WTC11 (cell line): Measurements from ENCODE around the gene ZDHHC16. TPM values are rescaled to one million over a fixed set of nuclear protein-coding genes. Genes with fewer than 3 reads are reported as not detected.

ENCODE experiments used
- ATAC-seq: fragments of 200-7000 bp; cut with Tn5 transposase; 2 replicates; pipeline ENCODE4 v1.10.0; 2021; ENCODE audit warnings: mild to moderate bottlenecking, moderate library complexity
- CTCF ChIA-PET: fragments of 300-600 bp; sonication (Branson Sonifier 250); formaldehyde crosslinking; loops from one replicate; lab custom pipeline; 2021; ENCODE audit warnings: antibody characterized with exemption; lab: Charles Lee
- POLR2A ChIA-PET: fragments of 350-600 bp; sonication (Branson Sonifier 250); formaldehyde crosslinking; loops from one replicate; lab custom pipeline; 2021; ENCODE audit warnings: antibody characterized with exemption; lab: Charles Lee
- DNase-seq: peaks from one replicate; pipeline ENCODE4 v3.0.0; 2021; ENCODE audit warnings: low spot score
- H3K27ac Mint-ChIP-seq: 2 replicates; pipeline ENCODE4 v1.8.0; 2021; ENCODE audit warnings: mixed read lengths
- H3K27me3 Mint-ChIP-seq: 2 replicates; pipeline ENCODE4 v1.8.0; 2021; ENCODE audit warnings: low read depth, mild to moderate bottlenecking, moderate library complexity, mixed read lengths
- H3K36me3 Mint-ChIP-seq: 2 replicates; pipeline ENCODE4 v1.8.0; 2021; ENCODE audit warnings: mixed read lengths
- H3K4me1 Mint-ChIP-seq: 2 replicates; pipeline ENCODE4 v1.8.0; 2022; ENCODE audit warnings: mixed read lengths
- H3K4me3 Mint-ChIP-seq: 2 replicates; pipeline ENCODE4 v1.8.0; 2021; ENCODE audit warnings: mild to moderate bottlenecking, moderate library complexity, mixed read lengths
- H3K9me3 Mint-ChIP-seq: 2 replicates; pipeline ENCODE4 v1.8.0; 2021; ENCODE audit warnings: mixed read lengths
- CREB1 ChIP-seq: sonication (generic); formaldehyde crosslinking; IDR thresholded peaks from 2 replicates; pipeline ENCODE4 v1.8.0; 2023; ENCODE audit warnings: mild to moderate bottlenecking, missing genetic modification reagents
- ELF4 ChIP-seq: sonication (generic); formaldehyde crosslinking; IDR thresholded peaks from 2 replicates; pipeline ENCODE4 v1.8.1; 2022; ENCODE audit warnings: low read depth, mild to moderate bottlenecking, moderate library complexity, missing genetic modification reagents
- EMX1 ChIP-seq: fragments of 250-450 bp; sonication (Bioruptor Pico); IDR thresholded peaks from 2 replicates; pipeline ENCODE4 v1.8.0; 2021; ENCODE audit warnings: mild to moderate bottlenecking
- GTF2I ChIP-seq: fragments of 250-450 bp; sonication (Bioruptor Pico); conservative IDR thresholded peaks from 2 replicates; pipeline ENCODE4 v1.4.0; 2021; ENCODE audit warnings: mild to moderate bottlenecking
- KAT7 ChIP-seq: sonication (generic); formaldehyde crosslinking; IDR thresholded peaks from 2 replicates; pipeline ENCODE4 v1.8.1; 2023; ENCODE audit warnings: missing genetic modification reagents, mild to moderate bottlenecking, borderline replicate concordance
- NR1H2 ChIP-seq: sonication (generic); formaldehyde crosslinking; IDR thresholded peaks from 2 replicates; pipeline ENCODE4 v1.9.0; 2021; ENCODE audit warnings: mild to moderate bottlenecking, moderate library complexity, missing genetic modification reagents
- SMAD3 ChIP-seq: sonication (generic); formaldehyde crosslinking; IDR thresholded peaks from 2 replicates; pipeline ENCODE4 v1.8.0; 2022; ENCODE audit warnings: missing genetic modification reagents, mild to moderate bottlenecking, borderline replicate concordance
- SP1 ChIP-seq: sonication (generic); formaldehyde crosslinking; conservative IDR thresholded peaks from 2 replicates; pipeline ENCODE4 v1.8.1; 2022; ENCODE audit warnings: missing genetic modification reagents
- ZNF671 ChIP-seq: fragments of 250-450 bp; sonication (Bioruptor Pico); IDR thresholded peaks from 2 replicates; pipeline ENCODE4 v1.8.0; 2021; ENCODE audit warnings: mild to moderate bottlenecking
- total RNA-seq: library from RNA; stranded (reverse); gene quantifications from 3 replicates; pipeline ENCODE4 v1.2.3, GENCODE V29; 2021
- TF ChIP-seq, protein P1 (sequence below): fragments of 250-450 bp; sonication (Bioruptor Pico); IDR thresholded peaks from 2 replicates; pipeline ENCODE4 v1.9.0; 2021; ENCODE audit warnings: mild to moderate bottlenecking, borderline replicate concordance
- TF ChIP-seq, protein P2 (sequence below): sonication (generic); formaldehyde crosslinking; IDR thresholded peaks from 2 replicates; pipeline ENCODE4 v1.8.0; 2023; ENCODE audit warnings: missing genetic modification reagents
- TF ChIP-seq, protein P3 (sequence below): fragments of 250-450 bp; sonication (Bioruptor Pico); IDR thresholded peaks from 2 replicates; pipeline ENCODE4 v1.9.0; 2021; ENCODE audit warnings: mild to moderate bottlenecking
- TF ChIP-seq, protein P4 (sequence below): sonication (generic); formaldehyde crosslinking; IDR thresholded peaks from 2 replicates; pipeline ENCODE4 v1.8.1; 2022; ENCODE audit warnings: mild to moderate bottlenecking, moderate library complexity, missing genetic modification reagents
- TF ChIP-seq, protein P5 (sequence below): sonication (generic); formaldehyde crosslinking; IDR thresholded peaks from 2 replicates; pipeline ENCODE4 v1.8.1; 2023; ENCODE audit warnings: mild to moderate bottlenecking, moderate library complexity, missing genetic modification reagents
- TF ChIP-seq, protein P6 (sequence below): sonication (generic); formaldehyde crosslinking; IDR thresholded peaks from 2 replicates; pipeline ENCODE4 v1.8.0; 2022; ENCODE audit warnings: mild to moderate bottlenecking, missing genetic modification reagents

Gene ZDHHC16
- total RNA-seq, 1 experiment from 2014 or later = 44.4 TPM

DNA sequence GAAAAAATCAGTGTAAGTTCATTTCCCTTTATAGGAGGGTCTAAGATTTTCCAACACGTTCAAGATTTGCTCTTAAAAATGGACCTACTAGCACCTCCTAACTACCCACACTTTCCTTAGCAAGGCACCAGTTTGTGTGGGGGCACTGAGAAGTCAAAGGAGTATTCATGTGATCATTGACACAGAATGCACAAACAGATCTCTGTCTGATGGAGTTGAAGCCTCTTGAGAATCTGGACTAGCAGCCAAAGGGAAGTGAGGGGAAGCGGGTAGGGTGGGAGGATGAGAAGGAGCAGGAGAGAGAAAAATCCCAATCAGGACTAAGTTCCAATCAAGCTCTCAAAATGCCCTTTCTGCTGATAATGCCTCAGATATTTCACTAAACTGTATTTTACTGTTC is 48.2 kb downstream of the ZDHHC16 start (continued):
- TF ChIP-seq, protein P1, sequence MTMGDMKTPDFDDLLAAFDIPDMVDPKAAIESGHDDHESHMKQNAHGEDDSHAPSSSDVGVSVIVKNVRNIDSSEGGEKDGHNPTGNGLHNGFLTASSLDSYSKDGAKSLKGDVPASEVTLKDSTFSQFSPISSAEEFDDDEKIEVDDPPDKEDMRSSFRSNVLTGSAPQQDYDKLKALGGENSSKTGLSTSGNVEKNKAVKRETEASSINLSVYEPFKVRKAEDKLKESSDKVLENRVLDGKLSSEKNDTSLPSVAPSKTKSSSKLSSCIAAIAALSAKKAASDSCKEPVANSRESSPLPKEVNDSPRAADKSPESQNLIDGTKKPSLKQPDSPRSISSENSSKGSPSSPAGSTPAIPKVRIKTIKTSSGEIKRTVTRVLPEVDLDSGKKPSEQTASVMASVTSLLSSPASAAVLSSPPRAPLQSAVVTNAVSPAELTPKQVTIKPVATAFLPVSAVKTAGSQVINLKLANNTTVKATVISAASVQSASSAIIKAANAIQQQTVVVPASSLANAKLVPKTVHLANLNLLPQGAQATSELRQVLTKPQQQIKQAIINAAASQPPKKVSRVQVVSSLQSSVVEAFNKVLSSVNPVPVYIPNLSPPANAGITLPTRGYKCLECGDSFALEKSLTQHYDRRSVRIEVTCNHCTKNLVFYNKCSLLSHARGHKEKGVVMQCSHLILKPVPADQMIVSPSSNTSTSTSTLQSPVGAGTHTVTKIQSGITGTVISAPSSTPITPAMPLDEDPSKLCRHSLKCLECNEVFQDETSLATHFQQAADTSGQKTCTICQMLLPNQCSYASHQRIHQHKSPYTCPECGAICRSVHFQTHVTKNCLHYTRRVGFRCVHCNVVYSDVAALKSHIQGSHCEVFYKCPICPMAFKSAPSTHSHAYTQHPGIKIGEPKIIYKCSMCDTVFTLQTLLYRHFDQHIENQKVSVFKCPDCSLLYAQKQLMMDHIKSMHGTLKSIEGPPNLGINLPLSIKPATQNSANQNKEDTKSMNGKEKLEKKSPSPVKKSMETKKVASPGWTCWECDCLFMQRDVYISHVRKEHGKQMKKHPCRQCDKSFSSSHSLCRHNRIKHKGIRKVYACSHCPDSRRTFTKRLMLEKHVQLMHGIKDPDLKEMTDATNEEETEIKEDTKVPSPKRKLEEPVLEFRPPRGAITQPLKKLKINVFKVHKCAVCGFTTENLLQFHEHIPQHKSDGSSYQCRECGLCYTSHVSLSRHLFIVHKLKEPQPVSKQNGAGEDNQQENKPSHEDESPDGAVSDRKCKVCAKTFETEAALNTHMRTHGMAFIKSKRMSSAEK (CRISPR knock-in tag) = no peak
- no peak for TF ChIP-seq SMAD3 (CRISPR knock-in tag)

DNA sequence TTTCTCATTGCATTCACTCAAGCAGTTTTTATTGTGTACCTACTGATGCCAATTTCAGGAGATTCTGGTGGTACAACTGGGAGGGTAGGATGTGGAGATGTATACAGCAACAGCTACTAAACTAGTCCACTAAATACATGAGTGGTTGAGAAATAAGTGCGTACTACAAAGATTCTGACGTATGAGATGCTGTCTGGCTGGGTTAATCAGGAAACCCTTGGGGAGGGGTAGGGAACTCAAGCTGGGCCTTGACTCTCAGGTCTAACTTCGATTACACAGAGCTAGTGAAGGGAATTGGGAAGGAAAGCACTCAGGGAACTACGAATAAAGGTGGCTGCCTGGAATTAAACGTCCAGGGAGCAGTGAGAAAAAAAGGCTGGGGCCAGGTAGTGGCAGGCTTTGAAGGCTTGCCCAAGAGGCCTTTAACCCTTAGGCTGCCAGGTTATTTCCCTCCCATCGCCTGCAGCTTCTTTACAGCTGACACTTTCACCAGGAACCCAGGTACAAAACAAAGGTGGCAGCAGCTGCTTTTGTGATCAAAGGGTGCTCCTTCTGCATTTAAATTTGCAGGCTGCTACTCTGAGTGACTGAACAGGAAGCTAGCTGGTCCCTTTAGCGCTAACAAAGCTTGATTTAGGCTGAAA is 49.0 kb downstream of the ZDHHC16 start:
- Mint-ChIP-seq H3K4me3 (peak overlapping the region; percentile 81), H3K27ac (peak overlapping the region; percentile 94), H3K9me3 (no peaks in the 10 kb centered on the region), H3K36me3 (peaks cover 12% of the 10 kb centered on the region), H3K4me1 (peaks cover 59% of the 10 kb centered on the region), H3K27me3 (peaks cover 5% of the 10 kb centered on the region)
- CTCF ChIA-PET = interaction anchor here (1.1 to 1.7 kb wide), 9 partner anchors 10 to 284 kb away, joined by 3 to 9 read pairs (median 4); no protein-coding TSS in a partner anchor
- peak; percentile 36 for DNase-seq
- ATAC-seq = no peak
- POLR2A ChIA-PET = interaction anchor here (1.0 kb wide), 1 partner anchor 15 kb away, joined by 5 read pairs; no protein-coding TSS in a partner anchor
- TF ChIP-seq, protein P2, sequence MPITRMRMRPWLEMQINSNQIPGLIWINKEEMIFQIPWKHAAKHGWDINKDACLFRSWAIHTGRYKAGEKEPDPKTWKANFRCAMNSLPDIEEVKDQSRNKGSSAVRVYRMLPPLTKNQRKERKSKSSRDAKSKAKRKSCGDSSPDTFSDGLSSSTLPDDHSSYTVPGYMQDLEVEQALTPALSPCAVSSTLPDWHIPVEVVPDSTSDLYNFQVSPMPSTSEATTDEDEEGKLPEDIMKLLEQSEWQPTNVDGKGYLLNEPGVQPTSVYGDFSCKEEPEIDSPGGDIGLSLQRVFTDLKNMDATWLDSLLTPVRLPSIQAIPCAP (CRISPR knock-in tag) = no peak
- TF ChIP-seq SP1 (CRISPR knock-in tag) = 0 out of 2 replicates have a peak, but pooled peaks have one; percentile 24
- TF ChIP-seq, all 79 proteins: peak for 1

DNA sequence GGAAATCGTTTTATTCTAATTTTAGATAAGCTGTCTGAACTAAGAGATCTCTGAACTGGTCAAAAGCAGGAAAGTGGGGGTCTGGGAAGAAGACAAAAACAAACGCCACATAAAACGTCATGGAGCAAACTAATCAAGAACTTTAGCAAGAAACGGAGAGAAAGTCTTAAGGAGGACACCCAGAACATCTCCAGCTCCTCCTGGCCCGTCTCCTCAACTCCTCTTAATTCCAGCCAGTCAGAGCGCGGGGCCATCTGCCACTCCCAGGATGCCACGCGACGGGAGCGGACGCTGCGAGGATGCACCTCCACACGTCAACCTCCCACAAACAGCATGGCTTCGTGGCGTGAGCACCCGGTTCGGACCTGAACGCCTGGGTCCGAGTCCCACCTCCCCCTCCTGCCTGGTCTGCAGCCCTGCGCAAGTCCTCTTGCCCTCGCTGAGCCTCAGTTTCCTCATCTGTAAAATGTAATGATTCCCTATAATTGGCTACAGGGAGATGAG is 51.6 kb downstream of the ZDHHC16 start:
- H3K4me3 Mint-ChIP-seq = peak overlapping the region; percentile 81
- no peak for TF ChIP-seq NR1H2 (CRISPR knock-in tag)
- TF ChIP-seq, protein P3, sequence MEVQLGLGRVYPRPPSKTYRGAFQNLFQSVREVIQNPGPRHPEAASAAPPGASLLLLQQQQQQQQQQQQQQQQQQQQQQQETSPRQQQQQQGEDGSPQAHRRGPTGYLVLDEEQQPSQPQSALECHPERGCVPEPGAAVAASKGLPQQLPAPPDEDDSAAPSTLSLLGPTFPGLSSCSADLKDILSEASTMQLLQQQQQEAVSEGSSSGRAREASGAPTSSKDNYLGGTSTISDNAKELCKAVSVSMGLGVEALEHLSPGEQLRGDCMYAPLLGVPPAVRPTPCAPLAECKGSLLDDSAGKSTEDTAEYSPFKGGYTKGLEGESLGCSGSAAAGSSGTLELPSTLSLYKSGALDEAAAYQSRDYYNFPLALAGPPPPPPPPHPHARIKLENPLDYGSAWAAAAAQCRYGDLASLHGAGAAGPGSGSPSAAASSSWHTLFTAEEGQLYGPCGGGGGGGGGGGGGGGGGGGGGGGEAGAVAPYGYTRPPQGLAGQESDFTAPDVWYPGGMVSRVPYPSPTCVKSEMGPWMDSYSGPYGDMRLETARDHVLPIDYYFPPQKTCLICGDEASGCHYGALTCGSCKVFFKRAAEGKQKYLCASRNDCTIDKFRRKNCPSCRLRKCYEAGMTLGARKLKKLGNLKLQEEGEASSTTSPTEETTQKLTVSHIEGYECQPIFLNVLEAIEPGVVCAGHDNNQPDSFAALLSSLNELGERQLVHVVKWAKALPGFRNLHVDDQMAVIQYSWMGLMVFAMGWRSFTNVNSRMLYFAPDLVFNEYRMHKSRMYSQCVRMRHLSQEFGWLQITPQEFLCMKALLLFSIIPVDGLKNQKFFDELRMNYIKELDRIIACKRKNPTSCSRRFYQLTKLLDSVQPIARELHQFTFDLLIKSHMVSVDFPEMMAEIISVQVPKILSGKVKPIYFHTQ = 0 out of 2 replicates have a peak, but pooled peaks have one; percentile 22
- peak; percentile 86 for TF ChIP-seq GTF2I (CRISPR knock-in tag)
- TF ChIP-seq, protein P4, sequence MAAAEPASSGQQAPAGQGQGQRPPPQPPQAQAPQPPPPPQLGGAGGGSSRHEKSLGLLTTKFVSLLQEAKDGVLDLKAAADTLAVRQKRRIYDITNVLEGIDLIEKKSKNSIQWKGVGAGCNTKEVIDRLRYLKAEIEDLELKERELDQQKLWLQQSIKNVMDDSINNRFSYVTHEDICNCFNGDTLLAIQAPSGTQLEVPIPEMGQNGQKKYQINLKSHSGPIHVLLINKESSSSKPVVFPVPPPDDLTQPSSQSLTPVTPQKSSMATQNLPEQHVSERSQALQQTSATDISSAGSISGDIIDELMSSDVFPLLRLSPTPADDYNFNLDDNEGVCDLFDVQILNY (CRISPR knock-in tag) = no peak
- TF ChIP-seq, protein P5, sequence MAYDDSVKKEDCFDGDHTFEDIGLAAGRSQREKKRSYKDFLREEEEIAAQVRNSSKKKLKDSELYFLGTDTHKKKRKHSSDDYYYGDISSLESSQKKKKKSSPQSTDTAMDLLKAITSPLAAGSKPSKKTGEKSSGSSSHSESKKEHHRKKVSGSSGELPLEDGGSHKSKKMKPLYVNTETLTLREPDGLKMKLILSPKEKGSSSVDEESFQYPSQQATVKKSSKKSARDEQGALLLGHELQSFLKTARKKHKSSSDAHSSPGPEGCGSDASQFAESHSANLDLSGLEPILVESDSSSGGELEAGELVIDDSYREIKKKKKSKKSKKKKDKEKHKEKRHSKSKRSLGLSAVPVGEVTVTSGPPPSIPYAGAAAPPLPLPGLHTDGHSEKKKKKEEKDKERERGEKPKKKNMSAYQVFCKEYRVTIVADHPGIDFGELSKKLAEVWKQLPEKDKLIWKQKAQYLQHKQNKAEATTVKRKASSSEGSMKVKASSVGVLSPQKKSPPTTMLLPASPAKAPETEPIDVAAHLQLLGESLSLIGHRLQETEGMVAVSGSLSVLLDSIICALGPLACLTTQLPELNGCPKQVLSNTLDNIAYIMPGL = peak; percentile 27; the same call in 1 of the 2 replicates
- TF ChIP-seq, protein P6, sequence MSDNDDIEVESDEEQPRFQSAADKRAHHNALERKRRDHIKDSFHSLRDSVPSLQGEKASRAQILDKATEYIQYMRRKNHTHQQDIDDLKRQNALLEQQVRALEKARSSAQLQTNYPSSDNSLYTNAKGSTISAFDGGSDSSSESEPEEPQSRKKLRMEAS (CRISPR knock-in tag) = peak; percentile 71; the same call in 1 of the 2 replicates
- TF ChIP-seq EMX1 (CRISPR knock-in tag) = 0 out of 2 replicates have a peak, but pooled peaks have one; percentile 51
- peak; percentile 6; the same call in 1 of the 2 replicates for TF ChIP-seq CREB1
- TF ChIP-seq ELF4 (CRISPR knock-in tag) = no peak
- TF ChIP-seq KAT7 (CRISPR knock-in tag) = no peak
- 0 out of 2 replicates have a peak, but pooled peaks have one; percentile 15 for TF ChIP-seq ZNF671
- CTCF ChIA-PET = interaction anchor here (0.6 to 1.0 kb wide), 6 partner anchors 34 to 64 kb away, joined by 3 to 7 read pairs (median 4); no protein-coding TSS in a partner anchor
- peak; percentile 3 for ATAC-seq
- peaks cover 21% of the 10 kb centered on the region for H3K27me3 Mint-ChIP-seq
- peak overlapping the region; percentile 91 for H3K27ac Mint-ChIP-seq
- no peaks in the 10 kb centered on the region for H3K9me3 Mint-ChIP-seq
- peaks cover 12% of the 10 kb centered on the region for H3K36me3 Mint-ChIP-seq
- peak; percentile 64 for DNase-seq
- POLR2A ChIA-PET = interaction anchor here (1.0 kb wide), 1 partner anchor 17 kb away, joined by 4 read pairs; no protein-coding TSS in a partner anchor
- H3K4me1 Mint-ChIP-seq = peaks cover 59% of the 10 kb centered on the region
